ENCODE results near the gene DPYD. TPM values are rescaled to one million over a fixed set of nuclear protein-coding genes. Genes with fewer than 3 reads are reported as not detected.

The DPYD gene
- total RNA-seq, 1 donor from 2014 or later = 5.9 TPM

GRCh38 chr1:97119260-97120158 lies 801.3 kb downstream of the DPYD start:
- no peak for TF ChIP-seq CTCF (conservative IDR thresholded peaks at IDR 0.05)
- H3K4me1 Mint-ChIP-seq = peaks cover 39% of the 10 kb centered on the region
- peak overlapping the region; percentile 9 for H3K27ac Mint-ChIP-seq (ENCODE audit: unreplicated experiment)
- H3K36me3 Mint-ChIP-seq (ENCODE audit: low read depth) = no peaks in the 10 kb centered on the region
- peak overlapping the region; percentile 26 for H3K4me3 Mint-ChIP-seq
- DNase-seq (ENCODE audit: low read depth, low spot score) = no peak
- no peaks in the 10 kb centered on the region for H3K9me3 Mint-ChIP-seq
- H3K27me3 Mint-ChIP-seq (ENCODE audit: low read depth) = peaks cover 5% of the 10 kb centered on the region

- Mint-ChIP-seq H3K27ac (ENCODE audit: unreplicated experiment) (no peak overlapping the region), H3K36me3 (ENCODE audit: low read depth) (no peaks in the 10 kb centered on the region), H3K4me1 (peaks cover 26% of the 10 kb centered on the region), H3K9me3 (no peaks in the 10 kb centered on the region), H3K4me3 (no peak overlapping the region), H3K27me3 (ENCODE audit: low read depth) (no peaks in the 10 kb centered on the region)
- no peak for DNase-seq (ENCODE audit: low read depth, low spot score)
- no peak for TF ChIP-seq CTCF (conservative IDR thresholded peaks at IDR 0.05)
Observed at GRCh38 chr1:97114842-97115241, 806.0 kb downstream of the DPYD start.

- H3K4me1 Mint-ChIP-seq = peaks cover 7% of the 10 kb centered on the region
- no peak for TF ChIP-seq CTCF (conservative IDR thresholded peaks at IDR 0.05)
- no peaks in the 10 kb centered on the region for H3K27me3 Mint-ChIP-seq (ENCODE audit: low read depth)
- H3K27ac Mint-ChIP-seq (ENCODE audit: unreplicated experiment) = no peak overlapping the region
- DNase-seq (ENCODE audit: low read depth, low spot score) = no peak
- H3K36me3 Mint-ChIP-seq (ENCODE audit: low read depth) = no peaks in the 10 kb centered on the region
- H3K4me3 Mint-ChIP-seq = no peak overlapping the region
- H3K9me3 Mint-ChIP-seq = no peaks in the 10 kb centered on the region
Observed at GRCh38 chr1:97112442-97112841, 808.4 kb downstream of the DPYD start.

- H3K9me3 Mint-ChIP-seq = peaks cover 7% of the 10 kb centered on the region
- no peaks in the 10 kb centered on the region for H3K4me1 Mint-ChIP-seq
- no peak overlapping the region for H3K27ac Mint-ChIP-seq (ENCODE audit: unreplicated experiment)
- peaks cover 4% of the 10 kb centered on the region for H3K36me3 Mint-ChIP-seq (ENCODE audit: low read depth)
- no peak overlapping the region for H3K4me3 Mint-ChIP-seq
- TF ChIP-seq CTCF (conservative IDR thresholded peaks at IDR 0.05) = no peak
- no peaks in the 10 kb centered on the region for H3K27me3 Mint-ChIP-seq (ENCODE audit: low read depth)
- no peak for DNase-seq (ENCODE audit: low read depth, low spot score)
Observed at GRCh38 chr1:97108179-97108578, 812.7 kb downstream of the DPYD start.

- peaks cover 7% of the 10 kb centered on the region for H3K9me3 Mint-ChIP-seq
- DNase-seq (ENCODE audit: low read depth, low spot score) = no peak
- no peaks in the 10 kb centered on the region for H3K27me3 Mint-ChIP-seq (ENCODE audit: low read depth)
- TF ChIP-seq CTCF (conservative IDR thresholded peaks at IDR 0.05) = no peak
- H3K27ac Mint-ChIP-seq (ENCODE audit: unreplicated experiment) = no peak overlapping the region
- no peak overlapping the region for H3K4me3 Mint-ChIP-seq
- H3K36me3 Mint-ChIP-seq (ENCODE audit: low read depth) = peaks cover 4% of the 10 kb centered on the region
- peaks cover 10% of the 10 kb centered on the region for H3K4me1 Mint-ChIP-seq
Observed at GRCh38 chr1:97105531-97105930, 815.3 kb downstream of the DPYD start.
